Liver (tissue), 9 donors: ENCODE results near the gene FGFRL1. TPM values are rescaled to one million over a fixed set of nuclear protein-coding genes. Genes with fewer than 3 reads are reported as not detected.

Source experiments
- DNase-seq: peaks from one replicate; pipeline ENCODE4 v3.0.0-alpha.2; 2017; ENCODE audit warnings: low spot score
- H3K27ac ChIP-seq, 2 donors: one replicate each; pipeline ENCODE4 v1.7.0; 2013; ENCODE audit warnings: inconsistent platforms in 2 of 2, low read length in 2 of 2, control low read depth in 1 of 2, low read depth in 1 of 2, mild to moderate bottlenecking in 1 of 2
- H3K27me3 ChIP-seq, 4 donors: one replicate each; pipeline versions ENCODE4 v1.6.1 to v1.7.0; 2013; ENCODE audit warnings: low read length in 3 of 4, inconsistent platforms in 1 of 4, mild to moderate bottlenecking in 1 of 4, moderate library complexity in 1 of 4; ENCODE audit not compliant: control insufficient read depth in 4 of 4, insufficient read depth in 4 of 4
- H3K36me3 ChIP-seq, 4 donors: one replicate each; pipeline versions ENCODE4 v1.6.1 to v1.7.0; 2013; ENCODE audit warnings: low read length in 3 of 4, mild to moderate bottlenecking in 3 of 4, low read depth in 1 of 4, moderate library complexity in 1 of 4; ENCODE audit not compliant: control insufficient read depth in 4 of 4, insufficient read depth in 3 of 4
- H3K4me1 ChIP-seq, 4 donors: one replicate each; pipeline versions ENCODE4 v1.6.1 to v1.7.0; 2013; ENCODE audit warnings: low read length in 3 of 4, mild to moderate bottlenecking in 3 of 4, moderate library complexity in 1 of 4; ENCODE audit not compliant: control insufficient read depth in 4 of 4, insufficient read depth in 4 of 4
- H3K4me3 ChIP-seq, 3 donors: one replicate each; pipeline versions ENCODE4 v1.6.1 to v1.7.0; 2013; ENCODE audit warnings: low read length in 3 of 3, control low read depth in 1 of 3, low read depth in 1 of 3, mild to moderate bottlenecking in 1 of 3
- H3K9ac ChIP-seq, 2 donors: one replicate each; pipeline ENCODE4 v1.7.0; 2013; ENCODE audit warnings: low read length in 2 of 2, mild to moderate bottlenecking in 2 of 2, moderate library complexity in 2 of 2, control low read depth in 1 of 2, low read depth in 1 of 2
- H3K9me3 ChIP-seq, 4 donors: one replicate each; pipeline versions ENCODE4 v1.6.1 to v1.7.0; 2013; ENCODE audit warnings: low read length in 3 of 4; ENCODE audit not compliant: control insufficient read depth in 4 of 4
- ATF3 ChIP-seq: IDR thresholded peaks from 2 replicates; pipeline ENCODE4 v1.6.1; 2016; ENCODE audit warnings: antibody characterized with exemption
- CTCF ChIP-seq: fragments of 150-350 bp; IDR thresholded peaks from 2 replicates; pipeline ENCODE4 v1.5.1; 2017; ENCODE audit warnings: improper control_type of control experiment, low read depth, low read length; ENCODE audit not compliant: missing input control
- EGR1 ChIP-seq, 2 donors: IDR thresholded peaks; 2 replicates each; pipeline ENCODE4 v1.6.1; 2016 to 2018; ENCODE audit warnings: antibody characterized with exemption in 2 of 2, low read depth in 2 of 2
- FOXA1 ChIP-seq: IDR thresholded peaks from 2 replicates; pipeline ENCODE4 v1.6.1; 2016; ENCODE audit warnings: antibody characterized with exemption
- FOXA2 ChIP-seq: IDR thresholded peaks from 2 replicates; pipeline ENCODE4 v1.6.1; 2016; ENCODE audit warnings: antibody characterized with exemption
- GABPA ChIP-seq, 2 donors: IDR thresholded peaks in 1 of 2; conservative IDR thresholded peaks in 1 of 2; 2 replicates each; pipeline ENCODE4 v1.6.1; 2016; ENCODE audit warnings: antibody characterized with exemption in 2 of 2, mild to moderate bottlenecking in 1 of 2, moderate library complexity in 1 of 2
- HNF4A ChIP-seq, 2 donors: conservative IDR thresholded peaks; 2 replicates each; pipeline ENCODE4 v1.6.1; 2016; ENCODE audit warnings: antibody characterized with exemption in 2 of 2, mild to moderate bottlenecking in 2 of 2
- HNF4G ChIP-seq: IDR thresholded peaks from 2 replicates; pipeline ENCODE4 v1.6.1; 2016; ENCODE audit warnings: antibody characterized with exemption
- JUND ChIP-seq, 2 donors: IDR thresholded peaks; 2 replicates each; pipeline ENCODE4 v1.6.1; 2016; ENCODE audit warnings: antibody characterized with exemption in 2 of 2
- MAX ChIP-seq: IDR thresholded peaks from 2 replicates; pipeline ENCODE4 v1.6.1; 2016; ENCODE audit warnings: antibody characterized with exemption
- NR2F2 ChIP-seq: IDR thresholded peaks from 2 replicates; pipeline ENCODE4 v1.6.1; 2016; ENCODE audit warnings: antibody characterized with exemption
- RAD21 ChIP-seq, 2 donors: IDR thresholded peaks; 2 replicates each; pipeline ENCODE4 v1.6.1; 2016; ENCODE audit warnings: antibody characterized with exemption in 2 of 2, mild to moderate bottlenecking in 2 of 2
- REST ChIP-seq: IDR thresholded peaks from 2 replicates; pipeline ENCODE4 v1.6.1; 2016; ENCODE audit warnings: antibody characterized with exemption, mild to moderate bottlenecking
- RXRA ChIP-seq, 2 donors: IDR thresholded peaks; 2 replicates each; pipeline ENCODE4 v1.6.1; 2017 to 2018; ENCODE audit warnings: antibody characterized with exemption in 2 of 2, mild to moderate bottlenecking in 1 of 2
- SP1 ChIP-seq: IDR thresholded peaks from 2 replicates; pipeline ENCODE4 v1.6.1; 2018; ENCODE audit warnings: antibody characterized with exemption, mild to moderate bottlenecking
- TAF1 ChIP-seq: conservative IDR thresholded peaks from 2 replicates; pipeline ENCODE4 v1.6.1; 2016; ENCODE audit warnings: antibody characterized with exemption, mild to moderate bottlenecking
- YY1 ChIP-seq: IDR thresholded peaks from 2 replicates; pipeline ENCODE4 v1.6.1; 2016; ENCODE audit warnings: antibody characterized with exemption, mild to moderate bottlenecking
- ZBTB33 ChIP-seq: IDR thresholded peaks from 2 replicates; pipeline ENCODE4 v1.6.1; 2016; ENCODE audit warnings: antibody characterized with exemption
- WGBS: extraction: QIAGEN DNeasy Blood & Tissue Kit; methylation state at CpG from one replicate; pipeline ENCODE4 v1.1.7; 2013; 5-methylcytosine and 5-hydroxymethylcytosine counted together
- polyA plus RNA-seq, 2 donors: library from polyadenylated mRNA; stranded (reverse) in 1 of 2; unstranded in 1 of 2; fragments of 200-250 nt in 1 of 2; fragments of >200 nt in 1 of 2; fragmentation: Nextera tagmentation in 1 of 2; extraction: Ambion mirVana in 1 of 2; gene quantifications; one replicate each; pipeline versions ENCODE4 v1.2.1 to v1.2.3, GENCODE V29; 2013 to 2015
- total RNA-seq, 2 donors: library from RNA; depleted of rRNA; stranded (reverse); fragments of >200 nt; gene quantifications; one replicate each; pipeline ENCODE4 v1.2.3, GENCODE V29; 2014
- donor health status: healthy.
- donor health status: healthy.
- donor health status: healthy.
- donor health status: healthy.
- donor health status: healthy.

Gene FGFRL1
- total and polyA plus RNA-seq, 4 donors: 14.2 to 49.1 (median 22.4) TPM

GRCh38 chr4:993111-994029 is 18.1 kb upstream of the FGFRL1 start, which contains the start of gene SLC26A1:
Gene SLC26A1 (minus strand): TSS chr4:993404. CDS start chr4:991703, 1,701 bp downstream.
- peaks cover 11 to 39% (median 25%) of the 10 kb centered on the region in 4 donors for H3K4me1 ChIP-seq
- H3K27me3 ChIP-seq: no peaks in the 10 kb centered on the region
- H3K9ac ChIP-seq: peak within 1 kb of the TSS; percentile 84 to 99

More at GRCh38 chr4:993111-994029, 18.1 kb upstream of the FGFRL1 start, which contains the start of gene SLC26A1:
- peak within 1 kb of the TSS; percentile 92 to 99 for H3K27ac ChIP-seq
- peak within 1 kb of the TSS; percentile 53 to 77 (median 60) for H3K4me3 ChIP-seq
- no peak for TF ChIP-seq ATF3
- peak; percentile 45 to 61 for TF ChIP-seq RXRA (IDR thresholded peaks at IDR 0.05)
- TF ChIP-seq FOXA2: no peak
- peak in 1 of 2 donors; percentile 29 for TF ChIP-seq EGR1 (IDR thresholded peaks at IDR 0.05; ENCODE audit: low read depth in 2 of 2)
- TF ChIP-seq HNF4G: no peak
- no peak for TF ChIP-seq GABPA (IDR thresholded peaks at IDR 0.05 in 1 of 2, conservative IDR thresholded peaks at IDR 0.05 in 1 of 2)
- TF ChIP-seq FOXA1: no peak
- no peak for TF ChIP-seq TAF1
- no peak for TF ChIP-seq JUND (IDR thresholded peaks at IDR 0.05)
- no peak for TF ChIP-seq SP1
- TF ChIP-seq RAD21 (IDR thresholded peaks at IDR 0.05): no peak
- peak; percentile 79 to 86 for TF ChIP-seq HNF4A (conservative IDR thresholded peaks at IDR 0.05)
- no peak for TF ChIP-seq REST
- no peak for TF ChIP-seq MAX
- TF ChIP-seq ZBTB33: no peak
- TF ChIP-seq NR2F2: no peak
- TF ChIP-seq CTCF: no peak
- TF ChIP-seq YY1: peak; percentile 73
- H3K36me3 ChIP-seq: peaks cover 0 to 8% (median 4%) of the 10 kb centered on the region in 4 donors
- no peaks in the 10 kb centered on the region for H3K9me3 ChIP-seq
- 36% methylated on average over 37 of the region's 37 CpGs for WGBS
- peak; percentile 58 for DNase-seq
